Stimulated activated CD8-positive, alpha-beta memory T cell treated with anti-CD3 and anti-CD28 coated beads, Interleukin-4, amount 100 ng/mL, for 24 hours (primary cell): ENCODE results near the gene LINS1.
"Not testable (repeated sequence)": the region's sequence is repeated elsewhere in the genome, so short reads cannot be mapped to it uniquely, and the experiment has no call there.

Experiments
- DNase-seq: peaks from one replicate; pipeline ENCODE4 v3.0.0-alpha.2; 2020; ENCODE audit warnings: low read depth

LINS1 gene

GRCh38 chr15:100602823-100603393, 924 bp upstream of the LINS1 start:
- DNase-seq = no peak

GRCh38 chr15:100601617-100602063, 344 bp downstream of the LINS1 start:
- no peak for DNase-seq

- peak; percentile 25 for DNase-seq
These were observed 821 bp downstream of the LINS1 start for GRCh38 chr15:100601163-100601562.

GRCh38 chr15:100598655-100599054, 3.3 kb downstream of the LINS1 start:
- DNase-seq = no peak

- no peak for DNase-seq
These were observed 4.1 kb downstream of the LINS1 start for GRCh38 chr15:100597862-100598261.

- DNase-seq = peak; percentile 82
These were observed 5.2 kb downstream of the LINS1 start for GRCh38 chr15:100596792-100597191.

- no peak for DNase-seq
These were observed 6.0 kb downstream of the LINS1 start for GRCh38 chr15:100595964-100596363.

- DNase-seq = no peak
These were observed 8.6 kb downstream of the LINS1 start for GRCh38 chr15:100593431-100593830.

- no peak for DNase-seq
These were observed 9.1 kb downstream of the LINS1 start for GRCh38 chr15:100592898-100593297.

GRCh38 chr15:100591835-100592234, 10.1 kb downstream of the LINS1 start:
- no peak for DNase-seq

- DNase-seq = not testable (repeated sequence)
These were observed 10.8 kb downstream of the LINS1 start for GRCh38 chr15:100591163-100591562.

- DNase-seq = no peak
These were observed 13.2 kb downstream of the LINS1 start for GRCh38 chr15:100588638-100589242.

GRCh38 chr15:100580414-100580813, 21.6 kb downstream of the LINS1 start:
- no peak for DNase-seq

GRCh38 chr15:100573526-100573925, 28.5 kb downstream of the LINS1 start:
- DNase-seq = no peak

- DNase-seq = no peak
These were observed 29.5 kb downstream of the LINS1 start for GRCh38 chr15:100572362-100572983.

GRCh38 chr15:100571592-100572167, 30.3 kb downstream of the LINS1 start:
- DNase-seq = no peak

GRCh38 chr15:100570735-100571313, 31.2 kb downstream of the LINS1 start:
- DNase-seq = no peak

- DNase-seq = no peak
These were observed 31.7 kb downstream of the LINS1 start for GRCh38 chr15:100570275-100570674.

GRCh38 chr15:100569391-100569790, 32.6 kb downstream of the LINS1 start:
- no peak for DNase-seq

GRCh38 chr15:100566850-100567628, 34.9 kb downstream of the LINS1 start:
- DNase-seq = no peak

GRCh38 chr15:100565591-100565990, 36.4 kb downstream of the LINS1 start:
- DNase-seq = no peak

- no peak for DNase-seq
These were observed 41.7 kb downstream of the LINS1 start for GRCh38 chr15:100560323-100560722.
